SK-N-SH (cell line): ENCODE measurements around the gene AGAP1. TPM values are rescaled to one million over a fixed set of nuclear protein-coding genes. Genes with fewer than 3 reads are reported as not detected.

ENCODE experiments used
- CTCF ChIA-PET: fragments of 300-600, 350-600 bp; formaldehyde crosslinking; extraction: SDS; loops from one replicate; lab custom pipeline; 2021; lab: Yijun Ruan, JAX
- POLR2A ChIA-PET: fragments of 350-600 bp; sonication (Branson Sonifier 250); formaldehyde crosslinking; extraction: SDS; loops from one replicate; lab custom pipeline; 2020; ENCODE audit warnings: antibody characterized with exemption, inconsistent platforms; lab: Yijun Ruan, JAX
- DNase-seq: peaks from one replicate; pipeline ENCODE4 v3.0.0; 2012
- H2AFZ ChIP-seq: fragments of 200-600 bp; sonication (generic); 2 replicates; pipeline ENCODE4 v1.8.1; 2016; ENCODE audit warnings: antibody characterized with exemption, mild to moderate bottlenecking, low read depth
- H3F3A ChIP-seq: fragments of 200-600 bp; sonication (generic); replicated peaks from 2 replicates; pipeline ENCODE3; 2016; ENCODE audit warnings: antibody characterized with exemption, mild to moderate bottlenecking; ENCODE audit not compliant: insufficient read depth
- H3K27ac ChIP-seq, 2 experiments: fragments of 200-500 bp in 1 of 2; fragments of 200-600 bp in 1 of 2; sonication (Bioruptor generic) in 1 of 2; sonication (generic), shearing (Covaris generic) in 1 of 2; 2 replicates each; pipeline versions ENCODE4 v1.5.1 to v1.6.1; 2014 to 2016; ENCODE audit warnings: low read depth in 2 of 2, inconsistent platforms in 1 of 2, low read length in 1 of 2, mild to moderate bottlenecking in 1 of 2, mixed read lengths in 1 of 2
- H3K27me3 ChIP-seq: fragments of 200-600 bp; sonication (generic), shearing (Covaris generic); 2 replicates; pipeline ENCODE4 v1.6.1; 2016; ENCODE audit warnings: mixed run types; ENCODE audit not compliant: insufficient read depth
- H3K36me3 ChIP-seq, 2 experiments: fragments of 200-500 bp in 1 of 2; fragments of 200-600 bp in 1 of 2; sonication (Bioruptor generic) in 1 of 2; sonication (generic) in 1 of 2; replicated peaks in 1 of 2; 2 replicates each; pipeline versions ENCODE3 to v1.5.1; 2014 to 2016; ENCODE audit warnings: low read length in 1 of 2, mild to moderate bottlenecking in 1 of 2; ENCODE audit not compliant: insufficient read depth in 2 of 2, control insufficient read depth in 1 of 2
- H3K4me1 ChIP-seq, 2 experiments: fragments of 200-500 bp in 1 of 2; fragments of 200-600 bp in 1 of 2; sonication (Bioruptor generic) in 1 of 2; sonication (generic), shearing (Covaris generic) in 1 of 2; 2 replicates each; pipeline versions ENCODE4 v1.5.1 to v1.6.1; 2014 to 2016; ENCODE audit warnings: low read depth in 1 of 2, low read length in 1 of 2, mixed run types in 1 of 2; ENCODE audit not compliant: insufficient read depth in 2 of 2, control insufficient read depth in 1 of 2
- H3K4me2 ChIP-seq: fragments of 200-600 bp; sonication (generic), shearing (Covaris generic); 2 replicates; pipeline ENCODE4 v1.6.1; 2017; ENCODE audit warnings: mixed run types
- H3K4me3 ChIP-seq, 2 experiments: fragments of 200-500 bp in 1 of 2; fragments of 200-600 bp in 1 of 2; sonication (Bioruptor generic) in 1 of 2; sonication (generic), shearing (Covaris generic) in 1 of 2; 2 replicates each; pipeline versions ENCODE4 v1.5.1 to v1.8.1; 2014 to 2016; ENCODE audit warnings: low read depth in 2 of 2, inconsistent platforms in 1 of 2, low read length in 1 of 2, mild to moderate bottlenecking in 1 of 2, mixed read lengths in 1 of 2, moderate library complexity in 1 of 2
- H3K79me2 ChIP-seq: fragments of 200-600 bp; sonication (generic); 2 replicates; pipeline ENCODE4 v1.8.1; 2017; ENCODE audit warnings: mild to moderate bottlenecking; ENCODE audit not compliant: insufficient read depth
- H3K9ac ChIP-seq: fragments of 200-600 bp; sonication (generic); 2 replicates; pipeline ENCODE4 v1.6.1; 2017; ENCODE audit warnings: mixed run types
- H3K9me2 ChIP-seq: fragments of 200-600 bp; sonication (generic); 2 replicates; pipeline ENCODE4 v1.6.1; 2017; ENCODE audit warnings: mixed run types
- H3K9me3 ChIP-seq: fragments of 200-600 bp; sonication (generic); 2 replicates; pipeline ENCODE4 v1.6.1; 2017; ENCODE audit warnings: mixed run types, mild to moderate bottlenecking, moderate library complexity
- H4K20me1 ChIP-seq: fragments of 200-600 bp; sonication (generic); 2 replicates; pipeline ENCODE4 v1.6.1; 2017; ENCODE audit warnings: mild to moderate bottlenecking, mixed run types; ENCODE audit not compliant: insufficient read depth
- MEF2A ChIP-seq: IDR thresholded peaks from 2 replicates; pipeline ENCODE4 v1.4.0; 2012; ENCODE audit warnings: low read depth, borderline replicate concordance
- NFIC ChIP-seq: IDR thresholded peaks from 2 replicates; pipeline ENCODE4 v1.4.0; 2012; ENCODE audit warnings: borderline replicate concordance
- POLR2AphosphoS5 ChIP-seq: IDR thresholded peaks from 2 replicates; pipeline ENCODE4 v1.6.1; 2012; ENCODE audit warnings: low read depth, low read length
- REST ChIP-seq: IDR thresholded peaks from 2 replicates; pipeline ENCODE4 v1.6.1; 2012; ENCODE audit warnings: mild to moderate bottlenecking, low read depth, low read length, moderate library complexity
- SIN3A ChIP-seq: IDR thresholded peaks from 2 replicates; pipeline ENCODE4 v1.6.1; 2012; ENCODE audit warnings: low read depth, mild to moderate bottlenecking, low read length, moderate library complexity, borderline replicate concordance
- USF1 ChIP-seq: IDR thresholded peaks from 2 replicates; pipeline ENCODE4 v1.4.0; 2012; ENCODE audit warnings: low read depth, borderline replicate concordance
- WGBS: methylation state at CpG from one replicate; pipeline ENCODE4 v1.1.6; 2017; ENCODE audit warnings: low lambda C conversion rate; 5-methylcytosine and 5-hydroxymethylcytosine counted together
- polyA plus RNA-seq, 3 experiments: library from polyadenylated mRNA; depleted of rRNA; stranded (reverse); fragments of >200 nt; gene quantifications; 2 replicates each; pipeline ENCODE4 v1.2.3, GENCODE V29; 2012

Gene AGAP1
- polyA plus RNA-seq, 1 of the 3 experiments (the other 2 are of a cell fraction) = 8.8 TPM

DNA sequence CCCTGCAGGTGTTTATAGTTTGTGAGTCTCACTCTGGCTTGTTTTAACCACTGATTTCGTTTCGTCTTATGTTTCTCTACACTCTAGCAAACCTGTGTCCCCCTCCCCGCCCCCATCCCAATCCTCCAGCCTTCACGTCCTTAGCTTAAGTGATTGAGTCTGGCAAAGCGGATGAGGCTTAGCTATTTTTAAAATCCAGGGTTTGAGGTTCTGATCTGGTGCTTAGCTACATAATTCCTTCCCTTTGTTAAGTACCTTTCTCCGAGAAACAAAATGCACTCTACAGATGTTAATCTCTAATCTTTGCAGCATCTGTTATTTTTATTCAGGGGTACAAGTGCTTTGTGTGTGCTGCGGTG is 7.8 kb downstream of the AGAP1 start:
- Histone ChIP-seq H3K79me2 (peaks cover 90% of the 10 kb centered on the region), H3K9me3 (no peaks in the 10 kb centered on the region), H3K36me3 (no peaks in the 10 kb centered on the region), H3K9me2 (no peaks in the 10 kb centered on the region), H3F3A (peaks cover 3% of the 10 kb centered on the region), H3K9ac (no peak overlapping the region; the same call in 1 of the 2 replicates), H3K4me2 (peak overlapping the region; percentile 74)
- 53% methylated on average over 7 of the region's 7 CpGs for WGBS
- no peak for DNase-seq
- TF ChIP-seq USF1 = no peak
- no peak for TF ChIP-seq MEF2A
- TF ChIP-seq SIN3A = no peak
- TF ChIP-seq NFIC = no peak
- TF ChIP-seq, all 33 proteins: peak for 0
- Histone ChIP-seq H3K4me3 (peak overlapping the region in 1 of 2 experiments; percentile 34; a peak in 3 of 4 replicates), H3K4me1 (peaks cover 24 to 42% of the 10 kb centered on the region in 2 experiments), H4K20me1 (peaks cover 68% of the 10 kb centered on the region), H3K27ac (peak overlapping the region in 1 of 2 experiments; percentile 59; a peak in 1 of 4 replicates), H3K27me3 (no peaks in the 10 kb centered on the region), H2AFZ (no peak overlapping the region)
- ChIA-PET CTCF (interaction anchor here (0.7 to 2.2 kb wide), 10 partner anchors 13 to 265 kb away, joined by 3 to 8 read pairs (median 4); no protein-coding TSS in a partner anchor), POLR2A (interaction anchor here (0.6 kb wide), 1 partner anchor 48 kb away, joined by 4 read pairs; no protein-coding TSS in a partner anchor)

GRCh38 chr2:235502336-235502735 is 8.5 kb downstream of the AGAP1 start:
- Histone ChIP-seq H3K79me2 (peaks cover 89% of the 10 kb centered on the region), H3K27me3 (no peaks in the 10 kb centered on the region), H3K9me2 (no peaks in the 10 kb centered on the region), H3K4me2 (0 out of 2 replicates have a peak overlapping the region, but pooled peaks have one; percentile 74), H3K9me3 (no peaks in the 10 kb centered on the region), H3K4me1 (peaks cover 24 to 42% of the 10 kb centered on the region in 2 experiments), H3K36me3 (no peaks in the 10 kb centered on the region)
- WGBS = 88% methylated on average over 6 of the region's 6 CpGs
- TF ChIP-seq POLR2AphosphoS5 = no peak
- no peak for TF ChIP-seq REST
- TF ChIP-seq, all 33 proteins: peak for 0
- no peak overlapping the region for H3K4me3 ChIP-seq
- H3F3A ChIP-seq = peaks cover 3% of the 10 kb centered on the region
- DNase-seq = no peak
- ChIA-PET CTCF (interaction anchor here (0.7 to 2.2 kb wide), 8 partner anchors 12 to 264 kb away, joined by 3 to 8 read pairs (median 3); no protein-coding TSS in a partner anchor), POLR2A (interaction anchor here (0.6 kb wide), 1 partner anchor 49 kb away, joined by 4 read pairs; no protein-coding TSS in a partner anchor)
- no peak overlapping the region for H2AFZ ChIP-seq
- H3K27ac ChIP-seq = peak overlapping the region in 1 of 2 experiments; percentile 59; a peak in 1 of 4 replicates
- peaks cover 66% of the 10 kb centered on the region for H4K20me1 ChIP-seq
- H3K9ac ChIP-seq = no peak overlapping the region
